GM12891 (cell line): Measurements from ENCODE around the gene MED23.

Source experiments
- POLR2A ChIP-seq: IDR thresholded peaks from 2 replicates; pipeline ENCODE4 v1.6.1; 2011; ENCODE audit warnings: low read depth, low read length, control low read depth
- POLR2AphosphoS5 ChIP-seq: IDR thresholded peaks from 2 replicates; pipeline ENCODE4 v1.6.1; 2011; ENCODE audit warnings: low read depth, low read length, control low read depth

DNA sequence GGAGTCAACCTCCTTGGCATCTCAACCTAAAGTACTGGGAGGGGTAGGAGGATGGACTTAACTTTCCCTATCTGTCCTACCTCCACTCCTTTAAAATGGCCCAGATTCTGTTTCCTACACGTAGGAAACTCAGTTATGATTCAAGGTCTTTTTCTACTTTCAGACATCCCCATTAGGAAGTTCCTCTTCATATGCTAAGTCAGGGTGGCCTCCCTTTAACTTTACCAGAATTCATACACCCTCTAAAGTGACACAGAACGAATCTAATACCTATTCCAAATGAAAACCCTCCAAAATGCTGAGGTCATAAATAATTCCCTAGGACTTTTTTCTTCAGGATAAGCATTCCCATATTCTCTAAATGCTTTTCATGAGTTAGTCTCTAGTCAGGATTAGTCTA, 39.4 kb downstream of the MED23 start:
- no peak for TF ChIP-seq POLR2A
- TF ChIP-seq POLR2AphosphoS5: no peak
